Central memory CD8-positive, alpha-beta T cell (primary cell): ENCODE measurements around the gene LUZP1.

Source experiments
- ATAC-seq: fragments of 150-1000 bp; cut with Tn5 transposase; replicated peaks from 2 replicates; pipeline ENCODE4 v1.10.0; 2022; ENCODE audit warnings: mild to moderate bottlenecking, moderate FRiP score, moderate number of reproducible peaks; ENCODE audit not compliant: poor library complexity, severe bottlenecking; ENCODE audit errors: extremely low read depth
- DNase-seq, 2 donors: peaks; one replicate each; pipeline ENCODE4 v3.0.0; 2021; ENCODE audit warnings: low spot score in 2 of 2
- H3K27ac Mint-ChIP-seq: one replicate; pipeline ENCODE4 v1.8.0; 2022; ENCODE audit warnings: low read depth, mild to moderate bottlenecking, moderate library complexity, mixed read lengths
- H3K27me3 Mint-ChIP-seq: one replicate; pipeline ENCODE4 v1.8.0; 2022; ENCODE audit warnings: mixed read lengths
- H3K36me3 Mint-ChIP-seq: one replicate; pipeline ENCODE4 v1.8.0; 2022; ENCODE audit warnings: mild to moderate bottlenecking, moderate library complexity, mixed read lengths; ENCODE audit not compliant: insufficient read depth
- H3K4me1 Mint-ChIP-seq: one replicate; pipeline ENCODE4 v1.8.0; 2022; ENCODE audit warnings: mixed read lengths
- H3K4me3 Mint-ChIP-seq: one replicate; pipeline ENCODE4 v1.8.0; 2022; ENCODE audit warnings: mild to moderate bottlenecking, moderate library complexity, mixed read lengths
- H3K9me3 Mint-ChIP-seq: one replicate; pipeline ENCODE4 v1.8.0; 2022; ENCODE audit warnings: mixed read lengths

LUZP1 gene

GRCh38 chr1:23132033-23132432, 36.6 kb downstream of the LUZP1 start:
- DNase-seq = no peak
- H3K36me3 Mint-ChIP-seq = peaks cover 4% of the 10 kb centered on the region
- peaks cover 18% of the 10 kb centered on the region for H3K4me1 Mint-ChIP-seq
- H3K27me3 Mint-ChIP-seq = no peaks in the 10 kb centered on the region
- H3K9me3 Mint-ChIP-seq = no peaks in the 10 kb centered on the region
- no peak overlapping the region for H3K27ac Mint-ChIP-seq
- no peak overlapping the region for H3K4me3 Mint-ChIP-seq
- ATAC-seq = no peak

DNA sequence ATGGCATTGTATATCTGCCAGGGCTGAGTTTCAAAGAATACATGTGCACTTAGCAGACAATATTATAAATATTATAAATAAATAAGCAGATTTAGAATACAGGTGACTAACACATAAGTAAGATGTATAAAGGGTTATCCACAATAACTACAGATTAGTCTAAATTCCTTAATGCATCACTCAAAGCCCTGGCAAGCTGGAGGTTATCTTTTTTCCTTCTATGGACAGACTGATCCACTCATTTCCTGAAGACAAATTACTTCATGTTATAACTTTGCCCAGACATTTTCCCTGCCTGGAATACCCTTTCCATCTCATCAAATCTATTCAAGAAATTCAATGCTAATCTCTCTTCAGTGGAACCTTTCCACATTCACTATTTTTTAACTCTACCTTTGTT, 38.8 kb downstream of the LUZP1 start:
- ATAC-seq = no peak
- Mint-ChIP-seq H3K9me3 (no peaks in the 10 kb centered on the region), H3K4me3 (no peak overlapping the region)

GRCh38 chr1:23126801-23127200, 41.9 kb downstream of the LUZP1 start:
- H3K4me1 Mint-ChIP-seq = peaks cover 37% of the 10 kb centered on the region
- H3K27me3 Mint-ChIP-seq = no peaks in the 10 kb centered on the region
- no peak overlapping the region for H3K27ac Mint-ChIP-seq
- no peaks in the 10 kb centered on the region for H3K9me3 Mint-ChIP-seq
- DNase-seq = no peak
- peaks cover 6% of the 10 kb centered on the region for H3K36me3 Mint-ChIP-seq
- no peak for ATAC-seq
- H3K4me3 Mint-ChIP-seq = no peak overlapping the region

More for the DNA sequence above, 38.8 kb downstream of the LUZP1 start:
- no peaks in the 10 kb centered on the region for H3K27me3 Mint-ChIP-seq
- H3K27ac Mint-ChIP-seq = no peak overlapping the region
- DNase-seq = no peak
- peaks cover 8% of the 10 kb centered on the region for H3K36me3 Mint-ChIP-seq
- peaks cover 27% of the 10 kb centered on the region for H3K4me1 Mint-ChIP-seq

GRCh38 chr1:23126200-23126599, 42.5 kb downstream of the LUZP1 start:
- peaks cover 6% of the 10 kb centered on the region for H3K36me3 Mint-ChIP-seq
- DNase-seq (no peak), ATAC-seq (no peak)
- H3K27ac Mint-ChIP-seq = no peak overlapping the region
- H3K4me1 Mint-ChIP-seq = peaks cover 35% of the 10 kb centered on the region
- no peak overlapping the region for H3K4me3 Mint-ChIP-seq
- no peaks in the 10 kb centered on the region for H3K9me3 Mint-ChIP-seq
- no peaks in the 10 kb centered on the region for H3K27me3 Mint-ChIP-seq

DNA sequence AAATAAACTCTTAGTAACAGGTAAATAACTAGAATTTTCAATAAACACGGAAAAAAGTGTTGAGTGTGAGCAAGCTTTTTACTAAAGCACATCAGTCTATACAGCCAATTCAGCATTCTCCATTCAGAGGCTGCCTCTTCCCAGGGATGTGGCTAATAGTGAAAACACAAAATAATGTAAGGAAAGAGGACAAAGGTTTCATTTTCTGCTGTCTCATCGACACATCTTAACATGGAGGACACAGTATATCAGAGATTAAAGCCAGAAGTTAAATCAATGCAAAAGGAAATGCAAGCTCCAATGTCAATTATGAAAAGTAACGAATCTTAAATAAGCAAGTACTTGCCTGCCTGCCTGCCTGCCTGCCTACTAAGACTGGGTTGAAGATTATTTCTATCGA, 43.2 kb downstream of the LUZP1 start:
- peaks cover 32% of the 10 kb centered on the region for H3K4me1 Mint-ChIP-seq
- no peak for DNase-seq
- H3K36me3 Mint-ChIP-seq = peaks cover 6% of the 10 kb centered on the region
- no peaks in the 10 kb centered on the region for H3K27me3 Mint-ChIP-seq
- H3K4me3 Mint-ChIP-seq = no peak overlapping the region
- no peak overlapping the region for H3K27ac Mint-ChIP-seq
- H3K9me3 Mint-ChIP-seq = no peaks in the 10 kb centered on the region
- ATAC-seq = no peak

GRCh38 chr1:23124259-23125026, 44.2 kb downstream of the LUZP1 start:
- Mint-ChIP-seq H3K4me3 (no peak overlapping the region), H3K4me1 (peaks cover 30% of the 10 kb centered on the region), H3K27me3 (no peaks in the 10 kb centered on the region), H3K36me3 (peaks cover 8% of the 10 kb centered on the region), H3K27ac (no peak overlapping the region), H3K9me3 (no peaks in the 10 kb centered on the region)
- no peak for DNase-seq
- ATAC-seq = no peak

DNA sequence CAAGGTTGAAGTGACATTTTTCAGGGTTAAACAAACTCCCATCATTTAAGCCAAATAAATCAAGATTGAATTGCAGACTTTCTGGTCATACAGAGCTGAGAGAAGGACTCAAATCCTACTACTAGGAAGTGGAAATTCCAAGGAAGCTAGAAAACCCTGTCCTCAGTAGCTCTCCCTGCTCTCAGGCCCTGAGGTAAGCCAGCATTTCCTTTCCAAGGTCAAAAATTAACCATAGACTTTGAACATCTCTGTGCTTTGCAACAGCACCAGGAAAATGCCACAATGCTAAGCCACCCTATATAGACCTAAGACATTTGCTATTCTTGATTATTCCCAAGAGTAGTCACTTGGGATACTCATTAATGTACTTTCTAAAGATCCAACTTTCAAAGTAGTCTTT, 45.1 kb downstream of the LUZP1 start:
- peaks cover 34% of the 10 kb centered on the region for H3K4me1 Mint-ChIP-seq
- H3K27ac Mint-ChIP-seq = no peak overlapping the region
- ATAC-seq (no peak), DNase-seq (no peak)
- no peaks in the 10 kb centered on the region for H3K27me3 Mint-ChIP-seq
- H3K4me3 Mint-ChIP-seq = no peak overlapping the region
- no peaks in the 10 kb centered on the region for H3K9me3 Mint-ChIP-seq
- H3K36me3 Mint-ChIP-seq = peaks cover 13% of the 10 kb centered on the region

DNA sequence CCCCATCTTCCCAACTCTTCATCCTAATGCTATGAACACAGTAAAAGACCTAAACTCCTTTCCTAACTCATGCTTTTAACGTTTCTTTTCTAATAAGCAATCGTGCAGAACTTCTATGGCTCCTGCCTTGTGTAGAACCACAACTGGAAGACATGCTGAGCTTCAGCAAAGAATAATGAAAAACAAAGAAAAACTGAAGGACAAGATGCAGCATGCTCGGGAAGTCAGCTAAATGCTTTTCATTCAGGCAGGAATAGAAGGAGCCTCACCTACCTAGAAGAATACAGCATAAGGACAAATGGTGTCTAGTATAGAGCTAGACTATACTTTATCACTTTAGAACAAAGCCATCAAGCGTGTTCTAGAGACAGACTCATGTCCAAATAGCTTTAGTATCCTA, 45.9 kb downstream of the LUZP1 start:
- no peaks in the 10 kb centered on the region for H3K9me3 Mint-ChIP-seq
- H3K36me3 Mint-ChIP-seq = peaks cover 13% of the 10 kb centered on the region
- no peaks in the 10 kb centered on the region for H3K27me3 Mint-ChIP-seq
- no peak overlapping the region for H3K4me3 Mint-ChIP-seq
- DNase-seq (no peak), ATAC-seq (no peak)
- H3K27ac Mint-ChIP-seq = no peak overlapping the region
- H3K4me1 Mint-ChIP-seq = peaks cover 38% of the 10 kb centered on the region

DNA sequence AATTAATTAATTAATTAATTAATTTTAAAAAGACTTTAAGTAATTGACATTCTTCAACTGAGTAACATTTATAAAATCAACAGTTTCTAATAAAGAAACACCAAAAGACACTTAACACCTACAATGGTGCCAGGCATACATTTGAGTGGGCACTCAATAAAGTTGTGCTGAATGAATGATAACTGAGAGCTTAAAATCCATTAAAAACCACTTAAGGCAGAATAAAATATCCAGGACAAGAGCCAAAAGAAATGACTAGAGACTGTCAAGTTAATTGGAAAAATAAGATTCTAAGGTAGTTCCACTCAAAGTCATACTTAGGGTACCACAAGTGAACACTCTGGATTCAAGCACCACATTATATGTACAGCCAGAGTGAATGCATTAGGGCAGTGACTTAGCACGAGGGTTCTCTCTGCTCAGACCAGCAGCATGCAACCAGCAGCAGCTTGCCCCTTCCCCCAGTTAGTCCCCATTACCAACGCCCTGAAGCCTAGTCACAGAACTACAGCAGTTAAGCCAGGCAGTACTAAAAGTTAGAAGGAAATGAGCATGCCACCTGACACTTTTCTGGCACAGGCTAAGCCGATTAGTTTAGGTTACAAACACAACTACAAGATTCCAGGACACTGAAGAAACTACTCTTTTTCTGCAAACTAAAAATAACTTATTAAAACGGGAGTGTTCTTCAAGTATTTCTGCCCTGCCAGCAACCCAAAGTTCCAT, 46.5 kb downstream of the LUZP1 start:
- no peaks in the 10 kb centered on the region for H3K27me3 Mint-ChIP-seq

GRCh38 chr1:23120383-23120782, 48.3 kb downstream of the LUZP1 start:
- Mint-ChIP-seq H3K36me3 (peaks cover 17% of the 10 kb centered on the region), H3K9me3 (no peaks in the 10 kb centered on the region), H3K27ac (peak overlapping the region; percentile 98), H3K4me1 (peaks cover 52% of the 10 kb centered on the region), H3K27me3 (no peaks in the 10 kb centered on the region), H3K4me3 (peak overlapping the region; percentile 6)
- ATAC-seq (no peak), DNase-seq (no peak)

More for the DNA sequence above, 46.5 kb downstream of the LUZP1 start:
- no peak overlapping the region for H3K27ac Mint-ChIP-seq
- H3K9me3 Mint-ChIP-seq = no peaks in the 10 kb centered on the region
- peaks cover 15% of the 10 kb centered on the region for H3K36me3 Mint-ChIP-seq
- no peak overlapping the region for H3K4me3 Mint-ChIP-seq
- peaks cover 44% of the 10 kb centered on the region for H3K4me1 Mint-ChIP-seq
- DNase-seq = no peak
- no peak for ATAC-seq

- Mint-ChIP-seq H3K4me3 (peak overlapping the region; percentile 65), H3K9me3 (no peaks in the 10 kb centered on the region), H3K36me3 (peaks cover 15% of the 10 kb centered on the region), H3K27ac (peak overlapping the region; percentile 98), H3K4me1 (peaks cover 43% of the 10 kb centered on the region), H3K27me3 (no peaks in the 10 kb centered on the region)
- peak in 1 of 2 donors; percentile 62 for DNase-seq
- peak; percentile 90 for ATAC-seq
Measured at GRCh38 chr1:23118957-23119792, 49.5 kb downstream of the LUZP1 start.

DNA sequence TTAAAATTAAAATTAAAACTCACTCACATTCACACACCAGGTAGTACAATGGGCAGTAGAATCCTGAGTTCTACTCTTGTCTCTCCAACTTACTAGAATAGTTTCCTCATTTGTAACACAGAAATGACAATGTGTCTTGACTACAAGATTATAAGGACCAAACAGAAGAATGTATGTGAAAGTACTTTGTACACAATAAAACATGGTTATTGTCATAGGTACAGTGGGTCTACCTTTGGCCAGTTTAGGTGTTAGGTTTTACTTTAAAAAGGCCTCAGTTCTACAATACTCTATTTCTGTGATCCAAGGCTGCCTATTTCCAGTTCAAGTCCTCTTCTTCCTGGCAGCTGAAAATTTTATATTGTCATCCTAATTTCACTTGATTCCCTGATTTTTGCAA, 50.2 kb downstream of the LUZP1 start:
- peak overlapping the region; percentile 65 for H3K4me3 Mint-ChIP-seq
- peak overlapping the region; percentile 98 for H3K27ac Mint-ChIP-seq
- H3K36me3 Mint-ChIP-seq = peaks cover 17% of the 10 kb centered on the region
- no peak for ATAC-seq
- no peak for DNase-seq
- H3K27me3 Mint-ChIP-seq = no peaks in the 10 kb centered on the region
- H3K9me3 Mint-ChIP-seq = no peaks in the 10 kb centered on the region
- H3K4me1 Mint-ChIP-seq = peaks cover 37% of the 10 kb centered on the region
